Esophagus muscularis mucosa (tissue), 4 donors: ENCODE results near the gene CDH4.

Experiments used
- EP300 ChIP-seq: sonication (generic); formaldehyde crosslinking; IDR thresholded peaks from one replicate; pipeline ENCODE4 v1.6.1; 2017; ENCODE audit warnings: antibody characterized with exemption
- POLR2A ChIP-seq: fragments of 450-650 bp; IDR thresholded peaks from one replicate; pipeline ENCODE4 v1.6.1; 2017; ENCODE audit warnings: antibody characterized with exemption, moderate library complexity, mild to moderate bottlenecking, low read depth
- TF ChIP-seq, protein P1 (sequence below), 3 experiments: fragments of 200-600 bp in 2 of 3; fragments of 450-650 bp in 1 of 3; sonication (generic) in 2 of 3; IDR thresholded peaks; one replicate each; pipeline ENCODE4 v1.5.1; 2017 to 2019; ENCODE audit warnings: antibody characterized with exemption in 3 of 3, mild to moderate bottlenecking in 2 of 3, moderate library complexity in 1 of 3

DNA sequence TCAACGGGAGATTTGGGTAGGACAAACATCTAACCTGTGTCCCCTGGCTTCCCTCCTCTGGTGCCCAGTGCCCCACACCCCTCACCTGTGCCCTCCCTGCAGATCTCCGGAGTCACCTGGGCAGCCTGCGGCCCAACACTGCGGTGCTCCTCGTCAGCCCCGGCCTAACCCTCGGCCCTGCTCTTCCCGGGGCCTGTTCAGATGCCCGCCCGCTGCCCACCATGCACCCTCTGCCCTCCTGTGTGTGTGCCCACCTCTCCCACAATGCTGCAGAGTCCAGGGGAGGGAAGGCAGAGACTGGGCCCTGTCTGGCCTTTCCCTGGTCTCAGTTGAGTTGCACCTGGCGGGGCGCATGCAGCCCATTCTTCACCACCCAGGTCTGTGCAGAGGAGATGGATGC lies 349.3 kb downstream of the CDH4 start:
- TF ChIP-seq, protein P1, sequence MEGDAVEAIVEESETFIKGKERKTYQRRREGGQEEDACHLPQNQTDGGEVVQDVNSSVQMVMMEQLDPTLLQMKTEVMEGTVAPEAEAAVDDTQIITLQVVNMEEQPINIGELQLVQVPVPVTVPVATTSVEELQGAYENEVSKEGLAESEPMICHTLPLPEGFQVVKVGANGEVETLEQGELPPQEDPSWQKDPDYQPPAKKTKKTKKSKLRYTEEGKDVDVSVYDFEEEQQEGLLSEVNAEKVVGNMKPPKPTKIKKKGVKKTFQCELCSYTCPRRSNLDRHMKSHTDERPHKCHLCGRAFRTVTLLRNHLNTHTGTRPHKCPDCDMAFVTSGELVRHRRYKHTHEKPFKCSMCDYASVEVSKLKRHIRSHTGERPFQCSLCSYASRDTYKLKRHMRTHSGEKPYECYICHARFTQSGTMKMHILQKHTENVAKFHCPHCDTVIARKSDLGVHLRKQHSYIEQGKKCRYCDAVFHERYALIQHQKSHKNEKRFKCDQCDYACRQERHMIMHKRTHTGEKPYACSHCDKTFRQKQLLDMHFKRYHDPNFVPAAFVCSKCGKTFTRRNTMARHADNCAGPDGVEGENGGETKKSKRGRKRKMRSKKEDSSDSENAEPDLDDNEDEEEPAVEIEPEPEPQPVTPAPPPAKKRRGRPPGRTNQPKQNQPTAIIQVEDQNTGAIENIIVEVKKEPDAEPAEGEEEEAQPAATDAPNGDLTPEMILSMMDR (IDR thresholded peaks at IDR 0.05): no peak
- TF ChIP-seq POLR2A (no peak), EP300 (no peak)
